Purkinje cell (primary cell): ENCODE results near the gene TXK. TPM values are rescaled to one million over a fixed set of nuclear protein-coding genes. Genes with fewer than 3 reads are reported as not detected.

Experiments used
- polyA plus RNA-seq: library from polyadenylated mRNA; unstranded; fragments of >200 nt; fragmentation: Nextera tagmentation; gene quantifications from 2 replicates; pipeline ENCODE4 v1.2.1, GENCODE V29; 2014

The TXK gene
- polyA plus RNA-seq = 0.85 TPM in 1 of 2 replicates, not detected in the other

DNA sequence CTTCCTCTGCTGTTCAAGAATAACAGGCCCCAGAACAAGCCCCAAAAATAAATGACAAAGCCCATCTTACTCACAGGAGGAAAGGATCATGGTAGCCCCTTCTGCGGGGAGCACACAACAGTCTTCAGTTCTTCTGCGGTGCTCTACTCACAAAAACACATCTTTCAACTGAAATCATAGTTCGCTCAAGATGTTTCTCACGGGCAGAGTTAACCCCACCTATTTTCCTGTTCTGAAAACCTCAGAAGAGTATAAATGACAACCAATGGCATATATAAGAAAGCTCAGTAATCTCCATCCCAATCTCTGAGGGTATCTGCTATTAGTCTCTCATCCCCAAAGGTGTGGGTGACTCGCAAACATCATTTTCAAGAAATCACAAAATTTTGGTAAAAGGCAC, at the start of gene TXK:
Gene TXK, minus strand, starts transcription at position 170 of the 400 bp plus-strand sequence. Its CDS starts 80 bp downstream, at position 90.

Other genes with a start within 250 kb of the TXK start
- gene NFXL1, start 219.7 kb downstream of the TXK start, polyA plus RNA-seq = 4.6 and 8.6 TPM in 2 replicates
- gene CNGA1, start 117.6 kb downstream of the TXK start, polyA plus RNA-seq = 0.46 TPM in 1 of 2 replicates, not detected in the other
- 0.50 and 0.80 TPM in 2 replicates for gene NIPAL1, start 117.5 kb downstream of the TXK start, polyA plus RNA-seq
- 0.06 TPM in 1 of 2 replicates, not detected in the other for gene TEC, start 135.6 kb upstream of the TXK start, polyA plus RNA-seq
- gene SLAIN2, start 207.3 kb upstream of the TXK start, polyA plus RNA-seq = 7.6 and 14.9 TPM in 2 replicates